RKO (cell line): Measurements from ENCODE around the gene HCRTR1.
A peak's percentile ranks its signal among the peaks of the same experiment; 100 is the strongest.

Source experiments
- DNase-seq: peaks from one replicate; pipeline ENCODE4 v3.0.0-alpha.2; 2016; ENCODE audit warnings: low spot score

HCRTR1 gene

DNA sequence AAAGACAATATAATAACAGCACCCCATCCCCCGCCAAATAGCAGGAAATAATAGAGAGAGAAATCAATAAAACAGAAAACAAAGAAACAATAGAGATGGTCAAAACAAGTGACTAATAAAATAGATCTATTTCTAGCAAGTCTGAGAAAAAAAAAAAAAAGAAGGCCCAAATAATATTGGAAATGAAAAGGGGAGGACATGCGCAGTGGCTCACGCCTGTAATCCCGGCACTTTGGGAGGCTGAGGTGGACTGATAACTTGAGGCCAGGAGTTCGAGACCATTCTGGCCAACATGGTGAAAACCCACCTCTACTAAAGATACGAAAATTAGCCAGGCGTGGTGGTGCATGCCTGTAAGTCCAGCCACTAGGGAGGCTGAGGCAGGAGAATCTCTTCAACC, 18.5 kb upstream of the HCRTR1 start:
- no peak for DNase-seq

DNA sequence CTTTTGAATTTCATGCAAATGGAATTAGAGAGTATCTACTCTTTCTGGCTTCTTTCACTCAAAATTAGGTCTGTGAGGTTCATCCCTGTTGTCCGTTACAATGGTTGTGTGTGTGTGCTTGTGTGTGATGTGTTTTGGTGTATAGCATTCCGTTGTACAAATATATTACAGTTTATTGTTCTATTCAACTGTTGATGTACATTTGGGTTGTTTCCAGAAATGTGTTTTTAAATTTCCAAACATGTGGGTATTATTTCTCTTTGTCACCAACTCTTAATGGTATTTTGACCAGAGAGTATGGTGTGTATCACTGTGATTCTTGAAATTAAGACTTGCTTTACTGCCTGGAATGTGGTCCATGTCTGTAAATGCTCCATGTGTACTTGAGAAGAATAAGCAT, 16.8 kb upstream of the HCRTR1 start:
- DNase-seq, result no peak

DNA sequence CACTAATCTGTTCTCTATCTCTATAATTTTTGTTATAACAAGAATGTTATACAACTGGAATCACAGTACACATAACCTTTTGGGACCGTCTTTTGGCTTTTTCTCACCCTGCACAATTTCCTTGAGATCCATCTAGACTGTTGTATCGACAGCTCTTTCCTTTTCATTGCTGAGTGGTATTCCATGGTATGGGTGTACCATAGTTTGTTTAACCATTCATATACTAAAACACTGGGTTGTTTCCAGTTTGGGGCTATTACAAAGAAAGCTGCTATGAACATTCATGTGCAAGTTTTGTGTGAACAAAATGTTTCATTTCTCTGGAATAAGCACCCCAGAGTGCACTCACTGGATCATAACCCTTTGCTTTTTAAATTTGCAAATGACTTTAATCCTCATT, 15.4 kb upstream of the HCRTR1 start:
- no peak for DNase-seq

DNA sequence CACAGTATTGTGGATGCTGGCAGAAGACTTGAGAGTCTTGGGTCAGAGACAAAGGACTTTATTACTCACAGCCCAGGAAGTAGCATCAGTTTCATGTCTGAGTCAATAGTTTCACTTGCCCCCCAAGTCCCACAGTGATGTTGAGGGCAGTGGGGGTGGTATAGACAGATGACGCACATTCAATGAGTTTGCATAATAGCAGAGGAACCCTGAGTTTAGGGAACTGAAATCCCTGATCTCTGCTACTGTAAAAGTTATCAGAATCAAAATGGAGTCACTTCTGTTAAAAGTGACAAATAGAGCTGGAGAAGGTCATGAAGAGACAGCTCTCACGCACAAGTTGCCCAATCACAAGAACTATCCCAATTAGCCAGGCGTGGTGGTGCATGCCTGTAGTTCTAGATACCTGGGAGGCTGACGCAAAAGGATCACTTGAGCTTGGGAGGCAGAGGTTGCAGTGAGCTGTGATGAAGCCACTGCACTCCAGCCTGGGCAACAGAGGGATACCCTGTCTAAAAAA, 11.5 kb upstream of the HCRTR1 start:
- DNase-seq, result peak; percentile 31

DNA sequence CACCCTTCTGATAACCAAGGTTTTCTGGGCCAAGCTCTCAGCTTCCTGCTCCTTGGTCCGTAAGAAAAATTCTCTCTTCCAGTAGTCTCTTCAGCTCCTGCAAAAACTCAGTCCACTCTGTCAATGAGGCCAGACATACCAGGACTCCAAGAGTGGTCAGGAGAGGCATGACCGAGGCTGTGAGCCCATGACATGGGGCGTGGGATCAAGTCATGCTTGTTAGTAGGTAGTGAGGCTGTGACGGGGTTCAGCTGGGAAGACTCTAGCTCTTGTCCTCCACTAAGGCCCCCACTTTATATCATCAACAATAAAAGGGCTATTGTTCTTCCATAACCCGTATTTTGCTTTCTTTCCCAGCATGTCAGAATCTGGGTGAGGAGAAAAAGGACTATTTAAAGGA, 10.1 kb upstream of the HCRTR1 start:
- no peak for DNase-seq

DNA sequence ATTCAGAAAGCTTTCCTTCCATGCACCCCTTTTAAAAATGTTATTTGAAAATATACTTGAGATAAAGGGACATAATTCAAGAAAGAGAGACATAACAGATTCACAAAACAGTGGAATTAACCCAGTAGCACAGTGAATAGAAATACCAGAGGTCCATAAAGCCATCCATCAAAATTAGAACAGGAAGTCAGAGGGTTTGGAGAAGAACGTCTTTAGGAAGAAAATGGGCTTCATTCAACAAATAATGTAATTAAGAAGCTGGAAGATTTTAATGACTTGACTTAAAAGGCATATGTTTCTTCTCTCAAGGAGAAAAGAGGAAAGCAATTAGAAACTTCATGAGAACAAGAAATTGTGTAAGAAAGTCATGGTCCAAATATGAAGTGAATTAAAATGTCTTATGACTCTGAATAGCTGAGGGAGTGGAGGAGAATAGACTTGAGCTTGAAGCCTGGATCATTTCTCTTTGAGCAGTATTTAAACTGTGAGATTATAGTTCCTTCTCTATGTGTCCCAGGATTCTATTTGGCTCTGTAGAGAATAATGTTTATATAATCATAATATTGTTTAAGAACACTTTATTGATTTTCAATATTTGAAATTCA, 7.9 kb upstream of the HCRTR1 start:
- DNase-seq, result no peak

DNA sequence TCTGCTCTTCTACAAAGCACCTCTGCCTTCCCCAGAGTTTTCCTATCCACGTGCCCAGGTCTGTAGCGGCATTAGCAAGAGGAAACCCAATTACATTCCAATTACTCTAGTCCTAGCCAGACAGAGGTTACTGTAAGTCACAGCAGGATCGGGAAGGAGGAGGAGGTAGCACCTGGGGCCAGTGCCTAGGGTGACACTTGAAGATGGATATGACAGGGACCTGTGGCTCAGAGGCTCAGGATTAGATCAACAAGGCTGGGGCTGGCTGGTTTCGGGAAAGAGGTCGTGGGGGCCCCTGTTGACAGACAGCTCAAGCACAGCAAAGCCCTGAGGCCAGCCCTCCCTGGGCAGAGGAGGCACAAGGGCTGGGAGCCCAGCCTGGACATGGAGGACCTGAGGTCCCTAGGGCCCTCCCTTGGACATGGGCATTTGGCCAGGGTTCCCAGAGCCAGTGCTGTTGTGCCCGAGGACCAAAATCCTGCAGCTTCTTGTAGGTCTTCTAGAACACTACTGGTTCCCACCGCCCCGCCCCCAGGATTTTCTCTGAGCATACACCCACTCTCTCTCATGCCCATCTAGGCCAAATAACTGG, 3.0 kb upstream of the HCRTR1 start:
- no peak for DNase-seq

DNA sequence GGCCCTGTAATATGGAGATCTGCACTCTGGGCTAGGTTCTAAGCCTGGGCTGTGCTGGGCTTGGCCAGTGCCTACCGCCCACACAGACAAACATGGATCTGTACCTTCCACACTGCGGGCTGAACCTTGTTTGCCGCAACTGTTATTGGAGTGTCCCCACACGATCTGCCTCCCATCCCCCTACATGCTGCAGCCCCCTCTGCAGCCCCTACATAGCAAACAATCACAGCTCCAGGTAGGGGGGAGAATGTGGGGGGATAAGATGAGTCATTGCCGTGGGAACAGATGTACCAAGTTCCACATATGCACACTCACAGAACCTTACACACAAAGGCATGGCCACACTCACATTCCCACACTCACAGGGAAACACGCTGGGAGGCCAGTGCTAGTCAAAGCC, 2.1 kb upstream of the HCRTR1 start:
- DNase-seq, result no peak

DNA sequence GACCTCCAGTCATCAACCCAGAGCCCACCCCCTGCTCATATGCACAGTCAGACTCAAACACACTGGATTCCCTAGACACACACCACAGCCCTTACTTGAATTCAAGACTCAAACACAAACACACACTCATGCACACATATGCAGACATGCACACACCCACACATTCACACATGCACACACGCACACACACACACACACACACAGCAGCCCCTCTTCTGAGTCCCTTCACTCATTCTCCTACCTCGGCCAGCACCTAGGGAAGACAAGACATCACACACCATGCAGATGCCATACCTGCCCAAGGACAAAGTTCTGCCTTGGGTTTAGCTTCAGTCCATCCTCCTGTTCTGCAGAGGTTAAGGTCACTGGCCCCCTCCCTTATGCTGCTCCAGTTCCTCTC, 1.6 kb upstream of the HCRTR1 start:
- DNase-seq, result no peak

DNA sequence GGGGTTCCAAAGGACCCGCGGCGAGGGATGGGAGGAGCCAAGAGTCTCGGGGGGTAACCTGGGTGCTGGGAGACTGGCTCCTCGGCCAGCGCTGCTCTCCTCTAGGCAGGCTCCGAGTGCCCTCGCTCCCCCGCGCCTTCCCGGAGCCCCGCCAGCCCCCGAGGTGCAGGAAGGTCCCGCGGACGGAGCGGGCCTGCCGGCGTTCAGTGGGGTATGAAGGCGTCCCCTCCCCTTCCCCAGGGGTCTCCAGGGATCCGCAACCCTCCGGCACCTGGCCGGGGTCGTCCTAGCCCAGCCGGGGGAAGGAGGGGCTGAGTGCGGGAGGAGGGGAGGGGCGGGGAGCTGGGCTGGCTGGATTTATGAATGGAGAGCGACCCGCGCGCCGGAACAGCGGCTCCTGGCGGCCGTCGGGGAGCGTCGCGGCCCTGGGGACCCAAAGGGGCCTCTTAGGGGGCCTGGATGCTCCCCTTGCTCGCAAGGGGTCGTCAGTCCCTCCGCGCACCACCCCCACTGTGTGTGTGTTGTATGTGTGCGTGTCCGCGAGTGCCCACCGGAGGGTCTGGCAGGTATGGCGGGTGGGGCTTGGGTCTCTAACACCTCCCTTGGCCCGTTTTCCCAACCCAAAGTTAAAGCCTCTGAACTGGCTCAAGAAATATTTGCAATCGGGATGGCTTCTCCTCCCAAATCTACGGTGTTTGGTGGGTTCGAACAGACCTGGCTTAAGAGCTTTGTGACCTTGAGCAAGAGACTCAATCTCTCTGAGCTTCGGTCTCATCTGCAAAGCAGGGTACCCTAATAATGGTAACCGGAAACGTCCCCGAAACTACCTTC, 642 bp downstream of the HCRTR1 start:
- DNase-seq, result no peak

DNA sequence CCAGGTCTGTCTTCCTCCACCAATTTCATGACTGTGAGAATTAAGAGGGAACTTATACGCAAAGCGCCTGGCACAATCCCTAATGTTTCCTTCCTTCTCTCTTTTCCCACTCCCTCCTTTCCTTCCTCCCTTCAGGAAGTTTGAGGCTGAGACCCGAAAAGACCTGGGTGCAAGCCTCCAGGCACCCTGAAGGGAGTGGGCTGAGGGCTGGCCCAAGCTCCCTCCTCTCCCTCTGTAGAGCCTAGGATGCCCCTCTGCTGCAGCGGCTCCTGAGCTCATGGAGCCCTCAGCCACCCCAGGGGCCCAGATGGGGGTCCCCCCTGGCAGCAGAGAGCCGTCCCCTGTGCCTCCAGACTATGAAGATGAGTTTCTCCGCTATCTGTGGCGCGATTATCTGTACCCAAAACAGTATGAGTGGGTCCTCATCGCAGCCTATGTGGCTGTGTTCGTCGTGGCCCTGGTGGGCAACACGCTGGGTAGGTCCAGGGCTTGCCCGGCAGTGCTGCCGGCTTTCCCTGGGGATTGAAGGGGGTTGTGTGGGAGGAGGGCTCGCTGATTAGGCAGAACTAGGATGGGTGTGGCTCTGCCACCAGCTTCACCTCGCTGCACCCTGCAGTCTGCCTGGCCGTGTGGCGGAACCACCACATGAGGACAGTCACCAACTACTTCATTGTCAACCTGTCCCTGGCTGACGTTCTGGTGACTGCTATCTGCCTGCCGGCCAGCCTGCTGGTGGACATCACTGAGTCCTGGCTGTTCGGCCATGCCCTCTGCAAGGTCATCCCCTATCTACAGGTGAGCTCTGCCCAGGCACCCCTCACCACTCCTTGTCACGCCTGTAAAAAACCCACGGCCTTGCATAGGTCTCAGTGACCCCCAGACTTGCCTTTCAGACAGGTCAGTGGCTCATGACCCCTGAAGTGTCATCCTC, 1.7 kb downstream of the HCRTR1 start:
- DNase-seq, result no peak

DNA sequence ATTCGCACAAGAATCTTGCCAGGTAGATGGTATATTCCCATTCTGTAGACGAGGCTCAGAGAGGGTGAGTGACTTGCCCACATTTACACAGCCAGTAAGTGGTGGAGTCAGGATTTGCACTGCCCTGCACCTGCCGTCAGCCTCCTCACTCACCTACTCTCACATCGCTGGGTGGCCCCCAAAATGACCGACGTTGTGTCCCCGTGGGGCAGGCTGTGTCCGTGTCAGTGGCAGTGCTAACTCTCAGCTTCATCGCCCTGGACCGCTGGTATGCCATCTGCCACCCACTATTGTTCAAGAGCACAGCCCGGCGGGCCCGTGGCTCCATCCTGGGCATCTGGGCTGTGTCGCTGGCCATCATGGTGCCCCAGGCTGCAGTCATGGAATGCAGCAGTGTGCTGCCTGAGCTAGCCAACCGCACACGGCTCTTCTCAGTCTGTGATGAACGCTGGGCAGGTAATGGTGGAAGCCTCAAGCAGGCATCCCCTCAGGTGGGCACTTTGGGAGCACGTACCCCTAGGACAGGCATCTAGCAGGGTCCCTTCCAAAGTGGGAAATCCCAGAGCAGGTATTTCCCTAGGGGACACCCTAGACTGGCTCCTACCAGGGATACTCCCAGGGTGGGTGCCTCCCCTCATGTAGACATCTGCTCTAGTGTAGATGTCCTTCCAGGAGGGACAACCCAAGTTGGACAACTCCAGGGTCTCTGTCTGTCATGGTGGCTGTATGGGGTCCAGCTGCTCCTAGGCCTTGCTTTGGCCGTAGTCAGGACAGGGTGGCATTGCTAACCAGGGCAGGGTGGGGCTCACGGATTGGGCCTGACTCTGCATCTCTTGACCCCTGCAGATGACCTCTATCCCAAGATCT, 3.4 kb downstream of the HCRTR1 start:
- DNase-seq, result no peak

DNA sequence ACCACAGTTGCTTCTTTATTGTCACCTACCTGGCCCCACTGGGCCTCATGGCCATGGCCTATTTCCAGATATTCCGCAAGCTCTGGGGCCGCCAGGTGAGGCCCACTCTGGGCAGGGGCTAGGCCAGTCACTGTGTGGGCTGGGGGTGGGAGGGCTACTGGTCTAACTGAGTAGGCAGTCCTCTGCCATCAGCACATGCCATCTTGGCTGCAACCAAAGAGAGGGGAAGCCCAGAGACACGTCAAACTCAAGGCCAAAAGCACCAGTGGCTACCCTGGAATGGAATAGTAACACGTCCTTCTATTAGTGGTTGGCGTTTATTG, 4.0 kb downstream of the HCRTR1 start:
- DNase-seq, result no peak

DNA sequence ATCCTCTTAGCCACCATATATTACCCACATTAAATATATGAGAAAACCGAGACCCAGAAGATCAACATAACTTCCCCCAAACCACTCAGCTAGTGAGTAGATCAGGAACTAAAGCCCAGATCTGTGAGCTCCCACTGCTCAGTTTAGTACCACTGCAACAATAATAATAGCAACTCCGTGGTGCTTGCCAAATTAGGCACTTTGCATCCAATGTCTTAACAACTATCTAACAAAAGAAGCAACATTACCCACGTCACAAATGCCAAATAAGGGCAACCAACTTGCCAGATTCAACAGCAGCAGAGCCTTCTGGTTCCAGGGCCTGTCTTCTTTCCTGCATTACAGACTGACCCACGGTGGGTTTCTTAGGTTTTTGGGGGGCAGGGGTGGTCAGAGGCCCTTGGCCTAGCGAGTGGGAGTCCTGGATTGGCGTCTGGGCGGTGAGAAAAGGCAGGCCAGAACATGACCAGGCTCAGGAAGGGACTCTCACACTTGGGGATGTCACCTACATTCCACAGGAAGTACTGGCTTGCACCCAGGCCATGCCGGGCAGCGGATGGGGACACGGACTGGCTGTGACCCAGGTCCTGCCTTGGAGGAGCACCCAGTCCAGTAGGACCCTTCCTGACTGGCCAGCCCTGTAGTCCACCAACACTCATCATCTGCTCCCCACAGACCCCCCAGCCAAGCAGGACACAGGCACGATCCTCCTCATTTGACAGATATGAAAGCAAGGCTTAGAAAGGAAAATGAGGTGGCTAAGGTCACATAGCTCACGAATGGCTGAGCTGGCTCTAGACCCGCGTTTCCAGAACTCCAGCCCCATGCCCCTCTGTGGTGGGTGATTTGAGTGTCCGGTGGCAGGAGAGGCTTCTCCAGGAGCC, 4.6 kb downstream of the HCRTR1 start:
- no peak for DNase-seq

DNA sequence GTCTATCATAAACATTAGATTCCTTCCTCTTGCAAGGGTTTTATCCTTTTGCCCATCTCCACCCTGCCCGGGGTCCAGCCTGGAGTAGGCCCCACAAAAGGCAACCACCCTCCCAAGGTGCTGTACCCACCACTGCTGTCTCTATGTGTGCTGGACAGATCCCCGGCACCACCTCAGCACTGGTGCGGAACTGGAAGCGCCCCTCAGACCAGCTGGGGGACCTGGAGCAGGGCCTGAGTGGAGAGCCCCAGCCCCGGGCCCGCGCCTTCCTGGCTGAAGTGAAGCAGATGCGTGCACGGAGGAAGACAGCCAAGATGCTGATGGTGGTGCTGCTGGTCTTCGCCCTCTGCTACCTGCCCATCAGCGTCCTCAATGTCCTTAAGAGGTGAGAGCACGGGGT, 5.9 kb downstream of the HCRTR1 start:
- DNase-seq, result no peak

DNA sequence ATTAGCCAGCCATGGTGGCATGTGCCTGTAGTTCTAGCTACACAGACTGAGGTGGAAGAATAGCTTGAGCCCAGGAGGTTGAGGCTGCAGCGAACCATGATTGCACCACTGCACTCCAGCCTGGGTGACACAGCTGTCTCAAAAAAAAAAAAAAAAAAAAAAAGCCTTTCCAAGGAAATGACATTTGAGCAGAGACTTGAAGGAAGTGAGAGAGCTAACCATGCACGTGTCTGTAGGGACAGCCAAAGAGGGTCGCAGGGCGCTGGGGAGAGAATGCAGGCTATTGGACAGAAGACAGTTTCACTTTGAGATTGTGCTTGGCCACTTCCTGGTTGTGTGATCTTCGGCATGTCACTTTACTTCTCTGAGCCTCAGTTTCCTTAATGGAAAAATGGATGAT, 6.8 kb downstream of the HCRTR1 start:
- DNase-seq, result no peak

DNA sequence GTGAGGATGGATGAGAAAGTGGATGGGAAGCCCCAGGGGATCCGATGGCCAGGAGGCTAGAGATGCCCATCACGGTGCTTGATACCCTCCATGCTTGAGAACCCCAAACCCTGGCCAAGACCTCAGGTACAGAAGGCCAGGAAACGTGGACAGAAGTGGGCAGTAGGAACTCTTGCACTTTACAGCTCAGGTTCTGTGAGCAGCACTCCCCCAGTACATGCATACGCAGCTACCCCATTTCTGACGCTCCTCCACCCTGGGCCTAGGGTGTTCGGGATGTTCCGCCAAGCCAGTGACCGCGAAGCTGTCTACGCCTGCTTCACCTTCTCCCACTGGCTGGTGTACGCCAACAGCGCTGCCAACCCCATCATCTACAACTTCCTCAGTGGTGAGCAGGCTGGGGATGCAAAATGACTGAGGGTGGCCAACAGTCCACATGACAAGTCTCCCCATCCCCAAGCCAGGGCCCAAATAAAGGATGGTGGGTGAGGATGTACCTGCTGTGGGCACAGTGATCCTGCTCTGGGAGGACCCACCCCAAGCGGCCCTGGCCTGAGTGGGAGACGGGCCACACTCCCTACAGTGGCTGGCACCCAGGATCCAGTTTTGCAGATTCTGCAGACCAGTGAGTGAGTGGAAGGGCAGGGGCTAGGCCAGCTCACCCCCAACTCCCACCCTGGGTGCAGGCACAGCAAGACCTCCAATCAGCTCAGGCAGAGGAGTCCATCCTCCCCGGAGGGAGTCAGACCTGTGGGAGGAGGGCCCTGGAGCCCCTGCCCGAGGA, 7.4 kb downstream of the HCRTR1 start:
- DNase-seq, result no peak

DNA sequence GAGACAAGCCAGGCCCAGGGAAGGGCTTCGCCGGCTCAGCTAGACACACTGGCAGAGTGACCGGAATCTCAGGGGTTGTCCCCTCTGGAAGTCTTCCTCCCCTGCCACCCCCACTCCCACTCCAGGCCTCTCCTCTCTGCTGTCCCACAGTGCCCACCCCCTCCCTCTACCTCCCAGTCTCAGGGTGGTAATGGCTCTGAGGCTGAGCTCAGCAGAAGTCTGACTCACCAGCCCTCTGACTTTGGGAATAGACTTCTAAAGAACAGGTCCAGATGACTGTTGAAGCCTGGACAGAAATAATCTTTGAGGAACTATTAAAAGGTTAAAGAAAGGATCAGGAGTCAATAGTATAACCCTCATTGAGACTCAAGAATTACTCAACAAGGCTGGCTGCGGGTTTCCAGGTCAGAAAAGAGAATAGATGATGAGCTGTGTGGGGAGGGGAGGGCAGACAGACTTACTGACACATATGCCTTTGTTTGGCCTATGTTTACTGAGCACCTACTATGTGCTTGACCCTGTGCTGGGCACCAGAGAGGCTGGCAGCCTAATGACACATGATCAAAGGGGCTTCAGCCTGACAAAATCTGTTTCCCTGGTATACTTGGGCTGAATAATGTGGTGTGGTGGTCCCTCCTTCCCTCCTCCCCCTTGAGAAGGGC, 8.2 kb downstream of the HCRTR1 start:
- DNase-seq, result no peak
